GM21619 (cell line): ENCODE data around the gene SP100.
"Not testable (repeated sequence)": the region's sequence is repeated elsewhere in the genome, so short reads cannot be mapped to it uniquely, and the experiment has no call there.

Source experiments
- ATAC-seq: cut with Tn5 transposase; IDR thresholded peaks from one replicate; pipeline ENCODE4 v1.9.1; 2021; ENCODE audit not compliant: unreplicated experiment

SP100 gene

DNA sequence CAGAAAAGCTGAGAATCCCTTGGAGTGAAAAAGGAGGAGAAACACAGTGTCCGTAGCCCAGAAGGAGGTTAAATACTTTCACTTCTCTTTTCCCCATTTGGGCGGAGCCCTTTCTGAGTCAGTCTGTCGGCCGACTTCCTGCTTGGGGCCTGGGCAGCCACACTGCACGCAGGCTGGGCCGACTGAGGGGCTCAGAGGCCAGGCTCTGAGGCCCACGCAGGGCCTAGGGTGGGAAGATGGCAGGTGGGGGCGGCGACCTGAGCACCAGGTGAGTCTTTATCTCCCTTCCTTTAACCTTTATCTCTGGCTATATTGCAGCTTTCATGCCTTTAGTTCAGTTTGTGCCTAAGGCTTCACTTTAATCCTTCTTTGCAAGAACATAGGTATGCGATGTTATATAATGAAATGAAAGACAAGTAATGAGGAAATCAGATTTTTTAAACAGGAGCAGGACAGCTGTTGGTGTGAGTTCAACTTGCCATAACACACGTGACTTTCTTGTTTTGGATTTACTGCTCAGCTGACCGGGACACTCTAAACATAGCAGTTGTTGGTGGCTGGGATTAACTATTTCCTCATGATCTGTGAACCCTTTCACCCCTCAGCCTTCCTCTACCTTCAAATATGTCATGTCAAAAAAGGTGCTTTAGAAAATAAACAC, at the start of gene SP100:
Gene SP100, plus strand, starts transcription at position 141 of the 661 bp plus-strand sequence. Its CDS starts 96 bp downstream, at position 237.
- peak; percentile 78 for ATAC-seq

- no peak for ATAC-seq
Measured at GRCh38 chr2:230382108-230382507, 33.9 kb upstream of the SP100 start.

DNA sequence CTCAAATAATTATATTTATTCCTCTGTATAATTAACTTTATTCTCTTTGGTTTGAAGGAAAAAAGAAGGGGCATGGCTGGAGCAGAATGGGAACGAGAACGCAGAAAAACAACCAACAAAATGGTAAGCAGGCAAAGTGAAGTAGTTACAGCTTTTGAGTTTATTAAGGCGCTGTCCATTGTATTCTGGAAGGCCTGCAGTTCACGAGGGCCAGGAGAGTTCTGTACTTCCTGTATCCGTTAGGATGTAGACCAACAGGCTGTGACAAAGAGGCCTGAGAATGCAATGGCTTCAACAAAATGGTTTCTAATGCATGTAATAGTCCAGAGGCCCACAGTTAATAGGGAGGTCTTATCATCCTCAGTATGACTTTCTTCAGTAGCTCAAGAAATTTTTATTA, 32.5 kb upstream of the SP100 start:
- no peak for ATAC-seq

DNA sequence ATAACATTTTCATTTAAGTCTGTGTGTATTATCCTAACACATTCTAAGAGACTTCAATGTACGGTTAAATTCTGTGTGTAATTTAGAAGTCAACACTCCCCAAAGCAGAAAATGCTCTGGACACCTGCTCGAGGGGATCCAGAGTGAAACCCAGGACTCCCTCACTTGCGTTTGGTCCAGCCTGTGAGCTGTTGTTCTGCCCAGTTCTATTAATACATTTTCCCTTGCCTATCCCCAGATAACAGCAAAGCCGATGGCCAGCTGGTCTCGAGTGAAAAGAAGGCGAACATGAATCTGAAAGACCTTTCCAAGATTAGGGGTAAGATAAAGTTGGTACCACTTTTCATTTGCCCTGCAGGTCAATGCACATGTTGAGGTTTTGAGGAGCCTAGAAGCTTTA, 31.0 kb upstream of the SP100 start:
- ATAC-seq: no peak

- no peak for ATAC-seq
Measured at GRCh38 chr2:230394301-230394700, 21.7 kb upstream of the SP100 start.

DNA sequence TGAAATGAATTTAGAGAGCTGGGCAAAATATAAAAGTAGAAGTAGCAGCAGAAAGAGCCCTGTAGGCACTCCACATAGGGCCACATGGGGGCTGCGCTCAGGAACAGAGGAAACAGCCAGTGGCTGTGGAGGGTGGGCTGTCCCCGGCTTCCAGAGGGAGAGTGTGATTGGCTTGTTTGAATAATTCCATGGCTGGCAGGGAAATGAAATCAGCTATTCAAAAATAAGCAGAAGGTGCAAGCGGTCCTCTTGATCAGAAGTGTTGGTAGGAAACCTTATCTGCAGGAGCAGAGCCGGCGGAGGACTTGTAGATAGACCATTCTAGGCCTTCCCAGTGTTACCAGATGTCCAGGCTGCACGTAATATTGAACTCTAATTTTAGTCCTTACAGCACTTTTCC, 17.3 kb upstream of the SP100 start:
- not testable (repeated sequence) for ATAC-seq

GRCh38 chr2:230400041-230400440, 16.0 kb upstream of the SP100 start:
- no peak for ATAC-seq

DNA sequence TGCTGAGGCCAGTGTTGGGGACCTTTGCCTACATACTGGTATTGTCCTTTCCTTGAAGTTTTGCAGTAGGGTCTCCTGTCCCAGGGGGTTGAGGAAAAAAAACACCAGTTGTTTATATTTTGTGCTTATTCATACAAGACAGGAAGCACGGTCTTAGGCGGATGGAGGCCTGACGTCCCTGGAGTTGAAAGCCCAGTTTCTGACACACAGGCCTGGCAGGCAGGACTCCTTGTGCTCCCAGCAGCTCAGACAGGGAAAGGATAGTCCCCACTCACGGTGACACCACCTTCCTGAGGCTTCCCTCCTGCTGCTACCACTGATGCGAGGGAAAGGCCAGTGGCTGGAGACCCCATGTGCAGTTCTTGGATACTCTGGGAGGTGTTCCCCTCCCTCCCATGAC, 15.5 kb upstream of the SP100 start:
- no peak for ATAC-seq

- not testable (repeated sequence) for ATAC-seq
Measured at GRCh38 chr2:230401026-230401425, 15.0 kb upstream of the SP100 start.

- no peak for ATAC-seq
Measured at GRCh38 chr2:230403746-230404145, 12.3 kb upstream of the SP100 start.

GRCh38 chr2:230405824-230406223, 10.2 kb upstream of the SP100 start:
- ATAC-seq: no peak

DNA sequence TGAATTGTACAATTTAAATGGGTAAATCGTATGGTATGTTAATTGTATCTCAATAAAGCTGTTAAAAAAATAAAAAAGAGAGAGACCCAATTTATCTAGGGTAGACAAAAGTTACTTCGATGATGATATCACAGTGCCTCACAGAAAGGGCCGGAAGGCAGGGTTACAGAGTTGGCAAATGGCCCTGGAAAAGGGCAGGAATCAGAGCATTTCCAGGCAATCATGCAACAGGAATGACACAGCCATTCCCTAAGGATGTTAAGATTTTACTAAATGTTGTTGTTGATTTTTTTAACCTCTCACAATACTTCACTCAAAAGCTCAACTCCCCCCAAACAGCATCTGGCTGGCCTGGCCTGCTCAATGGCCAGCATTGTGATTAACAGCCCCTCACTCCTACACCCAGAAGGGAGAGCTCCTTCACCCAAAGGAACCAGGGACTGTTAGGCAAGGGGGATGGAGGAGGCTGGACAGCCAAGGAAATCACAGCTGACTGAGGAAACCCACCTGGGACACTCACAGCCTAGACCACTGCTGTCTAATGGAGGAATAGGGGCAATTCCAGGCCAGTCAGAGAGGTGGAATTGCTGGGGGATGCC, 7.7 kb upstream of the SP100 start:
- ATAC-seq: no peak

GRCh38 chr2:230409316-230409715, 6.7 kb upstream of the SP100 start:
- ATAC-seq: not testable (repeated sequence)

DNA sequence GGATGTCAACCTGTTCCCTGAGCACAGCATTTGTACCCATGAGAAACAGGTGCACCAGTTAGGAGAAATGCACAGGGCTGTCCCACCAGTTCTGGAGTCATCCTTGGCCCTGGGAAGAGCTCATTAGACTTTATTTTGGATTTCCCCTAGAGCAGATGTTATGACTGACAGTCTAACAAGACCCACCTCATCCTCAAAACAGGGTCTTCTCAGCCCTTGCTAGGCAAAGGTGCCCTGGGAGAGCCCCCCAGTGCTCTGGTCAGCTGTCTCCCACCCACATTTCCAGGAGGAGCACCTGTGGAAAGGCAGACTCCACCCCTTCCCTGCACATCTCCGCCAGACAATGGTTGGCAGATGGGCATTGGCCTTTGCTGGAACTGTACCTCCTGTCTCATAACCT, 5.7 kb upstream of the SP100 start:
- ATAC-seq: no peak

GRCh38 chr2:230410861-230411569, 5.0 kb upstream of the SP100 start:
- ATAC-seq: no peak

- ATAC-seq: peak; percentile 53
Measured at GRCh38 chr2:230411570-230412370, 4.2 kb upstream of the SP100 start.

- no peak for ATAC-seq
Measured at GRCh38 chr2:230412371-230412711, 3.7 kb upstream of the SP100 start.

DNA sequence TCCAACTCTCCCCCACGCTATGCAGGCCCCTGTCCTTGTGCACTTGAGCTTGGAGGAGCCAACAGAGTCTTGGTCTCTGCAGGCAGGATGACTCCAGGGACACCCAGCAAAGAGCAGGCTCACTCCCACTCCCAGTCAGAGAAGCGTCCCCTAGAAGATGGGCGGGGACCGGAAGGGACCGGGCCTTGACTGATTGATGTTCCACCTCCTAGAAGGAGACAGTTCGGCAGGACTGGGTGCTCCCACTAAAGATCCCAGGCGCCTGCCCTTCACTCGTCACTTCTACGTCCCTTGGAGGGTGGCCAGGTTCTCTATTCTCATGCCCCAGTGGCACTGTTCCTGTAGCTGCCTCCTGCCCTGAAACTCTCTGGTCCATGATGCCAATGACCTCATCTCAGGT, 3.2 kb upstream of the SP100 start:
- no peak for ATAC-seq

- ATAC-seq: no peak
Measured at GRCh38 chr2:230413479-230413878, 2.5 kb upstream of the SP100 start.

DNA sequence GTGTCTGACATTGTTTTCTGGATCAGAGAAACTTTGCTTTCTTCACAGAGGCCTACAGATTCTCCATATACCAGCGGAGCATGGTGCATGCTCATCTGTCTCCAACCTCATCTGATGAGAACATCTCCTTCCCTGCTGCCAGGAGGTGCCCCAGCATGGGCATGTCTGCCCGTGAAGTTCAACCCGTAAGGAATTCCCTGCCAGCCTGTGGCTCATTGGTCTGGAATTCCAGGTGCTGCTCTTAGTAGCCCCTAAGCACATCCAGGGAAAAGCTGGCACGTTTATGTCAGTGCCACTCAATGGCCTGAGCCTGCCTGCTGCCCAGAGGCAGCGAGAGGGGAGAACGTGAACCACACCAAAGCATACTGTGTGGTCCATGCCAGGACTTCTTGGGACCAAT, 1.7 kb upstream of the SP100 start:
- no peak for ATAC-seq

DNA sequence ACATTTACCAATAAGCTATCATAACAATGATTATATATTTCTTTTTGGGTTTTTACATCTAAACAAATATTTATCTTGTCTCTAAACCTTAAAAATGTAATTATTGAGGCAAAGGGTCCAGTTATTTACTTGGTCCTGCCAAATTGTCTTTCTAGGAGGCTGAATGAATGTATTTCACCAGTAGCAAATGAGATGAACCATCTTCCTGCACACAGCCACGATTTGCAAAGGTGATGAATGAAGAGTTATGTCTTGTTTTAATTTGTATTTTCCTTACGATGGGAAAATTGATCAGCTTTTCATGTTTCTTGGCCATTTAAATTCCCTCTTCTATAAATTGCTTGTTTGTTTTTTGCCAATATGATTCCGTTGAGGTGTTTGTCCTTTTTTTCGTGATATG, 1.4 kb downstream of the SP100 start:
- no peak for ATAC-seq
